Kidney (tissue), 14 donors: ENCODE results near the gene GPC3. TPM values are rescaled to one million over a fixed set of nuclear protein-coding genes. Genes with fewer than 3 reads are reported as not detected.

Experiments
- DNase-seq, 5 donors: peaks; one replicate each; pipeline ENCODE4 v3.0.0-alpha.2; 2013 to 2020
- FAIRE-seq: peaks from 2 replicates; lab custom pipeline; 2012; peaks lifted over from hg19 to GRCh38; lab: Jason Lieb, UNC
- H3K27ac ChIP-seq, 2 donors: one replicate each; pipeline ENCODE4 v1.7.0; 2013; ENCODE audit warnings: low read depth in 2 of 2, low read length in 2 of 2, inconsistent platforms in 1 of 2
- H3K27me3 ChIP-seq: one replicate; pipeline ENCODE4 v1.7.1; 2013; ENCODE audit warnings: low read length, inconsistent platforms; ENCODE audit not compliant: control insufficient read depth, insufficient read depth
- H3K36me3 ChIP-seq, 3 donors: one replicate each; pipeline versions ENCODE4 v1.7.0 to v1.7.1; 2013; ENCODE audit warnings: low read length in 3 of 3, control low read depth in 1 of 3, inconsistent platforms in 1 of 3; ENCODE audit not compliant: insufficient read depth in 3 of 3, control insufficient read depth in 2 of 3
- H3K4me1 ChIP-seq, 3 donors: one replicate each; pipeline versions ENCODE4 v1.7.0 to v1.7.1; 2013; ENCODE audit warnings: low read length in 3 of 3, inconsistent platforms in 1 of 3, low read depth in 1 of 3; ENCODE audit not compliant: control insufficient read depth in 2 of 3, insufficient read depth in 2 of 3
- H3K4me3 ChIP-seq, 3 donors: one replicate each; pipeline versions ENCODE4 v1.7.0 to v1.8.1; 2013; ENCODE audit warnings: low read length in 3 of 3, control low read depth in 1 of 3, inconsistent platforms in 1 of 3
- H3K9ac ChIP-seq, 3 donors: one replicate each; pipeline versions ENCODE4 v1.7.0 to v1.7.1; 2013; ENCODE audit warnings: low read length in 3 of 3, control low read depth in 1 of 3, inconsistent platforms in 1 of 3
- H3K9me3 ChIP-seq, 3 donors: one replicate each; pipeline versions ENCODE4 v1.7.0 to v1.7.1; 2013; ENCODE audit warnings: low read length in 3 of 3, control low read depth in 1 of 3, inconsistent platforms in 1 of 3; ENCODE audit not compliant: control insufficient read depth in 2 of 3, insufficient read depth in 1 of 3
- CTCF ChIP-seq: IDR thresholded peaks from 3 replicates; pipeline ENCODE4 v1.5.1; 2012; ENCODE audit warnings: mild to moderate bottlenecking, moderate library complexity, borderline replicate concordance; ENCODE audit not compliant: insufficient read depth; ENCODE audit errors: extremely low read depth
- intact Hi-C: fragments of 100-400 bp; cut with DNase I; formaldehyde crosslinking; loops from one replicate; pipeline ENCODE4 v1.11.1; 2022
- polyA plus RNA-seq: library from polyadenylated mRNA; stranded (reverse); fragments of 350-450 nt; fragmentation: Illumina TruSeq; extraction: RNeasy Lipid Tissue Mini Kit (QIAGEN cat#74804); gene quantifications from one replicate; pipeline ENCODE4 v1.2.3, GENCODE V29; 2014; ENCODE audit warnings: low read depth, low replicate concordance; ENCODE audit not compliant: insufficient read depth
- total RNA-seq: library from RNA; stranded (reverse); fragmentation: NEBNext Ultra II Directional; extraction: Animal tissue kit (Norgen Biotek cat#: 25700); gene quantifications from one replicate; pipeline ENCODE4 v1.2.1, GENCODE V29; 2021
- donor health status: control.
- donor health status: control.
- donor health status: control.
- donor health status: control.
- donor health status: control.
- donor health status: DM: yes; HTN: yes; CAD: no.
- donor health status: Normal renal cell carcinoma (clear cell type).

GPC3 gene
- total and polyA plus RNA-seq, 2 donors from 2014 or later: 43.0 to 52.5 TPM

- Histone ChIP-seq H3K27me3 (peaks cover 2% of the 10 kb centered on the region), H3K9me3 (no peaks in the 10 kb centered on the region), H3K4me3 (no peak overlapping the region), H3K9ac (no peak overlapping the region), H3K36me3 (no peaks in the 10 kb centered on the region), H3K27ac (no peak overlapping the region), H3K4me1 (peaks cover 0 to 13% (median 0%) of the 10 kb centered on the region in 3 donors)
- DNase-seq (peak in 1 of 5 donors; percentile 20), FAIRE-seq (no peak)
- no peak for TF ChIP-seq CTCF
- intact Hi-C loops: no loop called here
Observed at GRCh38 chrX:133637765-133638164, 347.6 kb downstream of the GPC3 start.

- peaks cover 2% of the 10 kb centered on the region for H3K27me3 ChIP-seq
- H3K9me3 ChIP-seq: no peaks in the 10 kb centered on the region
- FAIRE-seq (no peak), DNase-seq (no peak)
- H3K27ac ChIP-seq: no peak overlapping the region
- no peak overlapping the region for H3K4me3 ChIP-seq
- intact Hi-C loops: no loop called here
- H3K36me3 ChIP-seq: no peaks in the 10 kb centered on the region
- TF ChIP-seq CTCF: no peak
- H3K4me1 ChIP-seq: peaks cover 0 to 13% (median 0%) of the 10 kb centered on the region in 3 donors
- H3K9ac ChIP-seq: no peak overlapping the region
Observed at GRCh38 chrX:133636009-133636408, 349.4 kb downstream of the GPC3 start.

DNA sequence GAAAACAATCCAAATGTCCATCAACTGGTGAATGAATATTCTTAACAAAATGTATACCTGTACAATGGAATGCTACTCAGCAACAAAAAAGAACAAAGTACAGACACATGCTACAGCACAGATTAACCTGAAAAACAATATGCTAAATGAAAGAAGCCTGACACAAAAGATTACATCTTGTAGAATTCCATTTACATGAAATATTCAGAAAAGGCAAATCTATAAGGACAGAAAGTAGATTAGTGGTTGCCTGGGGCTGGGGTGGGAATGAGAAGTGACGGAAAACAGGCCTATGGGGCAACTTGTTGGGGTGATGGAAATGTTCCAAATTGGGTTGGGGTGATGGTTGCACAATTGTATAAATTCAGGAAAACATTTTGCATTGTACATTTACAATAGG, 351.0 kb downstream of the GPC3 start:
- H3K27me3 ChIP-seq: peaks cover 2% of the 10 kb centered on the region
- no peaks in the 10 kb centered on the region for H3K9me3 ChIP-seq
- DNase-seq (no peak), FAIRE-seq (no peak)
- H3K4me1 ChIP-seq: peaks cover 0 to 4% (median 0%) of the 10 kb centered on the region in 3 donors
- intact Hi-C loops: no loop called here
- no peak overlapping the region for H3K9ac ChIP-seq
- H3K4me3 ChIP-seq: no peak overlapping the region
- TF ChIP-seq CTCF: no peak
- no peaks in the 10 kb centered on the region for H3K36me3 ChIP-seq
- H3K27ac ChIP-seq: no peak overlapping the region

DNA sequence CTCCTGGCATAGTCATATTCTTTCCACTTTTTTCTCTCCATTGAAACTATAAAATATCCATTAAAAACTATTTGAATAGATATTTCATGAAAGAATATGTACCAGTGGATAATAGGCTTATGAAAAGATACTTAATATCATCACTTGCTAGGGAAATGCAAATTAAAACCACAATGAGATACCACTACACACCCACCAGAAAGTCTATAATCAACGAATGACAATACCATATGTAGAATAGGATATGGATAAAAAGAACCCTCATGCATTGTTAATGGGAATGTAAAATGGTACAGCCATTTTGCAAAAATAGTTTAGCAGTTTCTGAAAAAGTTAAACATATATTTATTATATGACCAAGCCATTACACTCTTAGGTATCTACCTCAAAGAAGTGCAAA, 351.4 kb downstream of the GPC3 start:
- no peak for DNase-seq
- TF ChIP-seq CTCF: no peak
- peak; percentile 3 for FAIRE-seq
- Histone ChIP-seq H3K27me3 (peaks cover 2% of the 10 kb centered on the region), H3K9me3 (no peaks in the 10 kb centered on the region), H3K36me3 (no peaks in the 10 kb centered on the region), H3K27ac (no peak overlapping the region), H3K4me3 (no peak overlapping the region), H3K9ac (no peak overlapping the region), H3K4me1 (no peaks in the 10 kb centered on the region)
- intact Hi-C loops: no loop called here
